GM15510 (cell line): ENCODE measurements around the gene GRIA3.

Experiments used
- POLR2A ChIP-seq: IDR thresholded peaks from 3 replicates; pipeline ENCODE4 v1.6.1; 2011; ENCODE audit warnings: borderline replicate concordance; ENCODE audit not compliant: insufficient read length; ENCODE audit errors: extremely low read depth

Gene GRIA3

DNA sequence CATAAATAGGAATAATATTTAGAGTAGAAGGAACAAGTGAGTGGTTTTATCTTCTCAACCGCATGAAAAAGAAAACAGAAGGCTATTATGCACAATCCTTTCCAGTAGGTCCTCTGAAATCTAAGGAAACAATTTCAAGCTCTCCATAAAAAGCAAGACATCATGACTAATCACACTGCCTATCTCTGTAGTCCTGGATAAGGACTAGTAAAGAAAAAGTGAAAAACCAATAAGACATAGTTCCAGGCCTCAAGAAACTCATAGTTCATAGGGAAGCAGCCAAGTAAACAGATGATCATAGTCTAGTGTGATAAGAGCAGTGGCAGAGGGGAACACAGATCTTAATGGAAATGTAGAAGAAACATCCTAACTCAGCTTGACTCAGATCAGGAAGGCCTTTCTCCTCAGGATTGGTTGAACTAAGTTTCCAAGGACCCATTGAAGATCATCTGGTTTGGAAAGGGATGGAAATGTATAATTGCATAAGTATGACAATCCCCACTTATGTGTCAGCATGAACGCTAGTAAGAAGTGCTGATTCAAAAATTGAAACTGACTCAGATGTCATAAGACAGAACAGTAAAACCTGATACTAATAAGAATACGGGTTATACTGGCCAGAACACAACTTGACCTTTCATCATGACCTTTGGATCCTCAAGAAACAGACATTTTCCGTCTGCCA is 155.3 kb downstream of the GRIA3 start:
- TF ChIP-seq POLR2A, result no peak

DNA sequence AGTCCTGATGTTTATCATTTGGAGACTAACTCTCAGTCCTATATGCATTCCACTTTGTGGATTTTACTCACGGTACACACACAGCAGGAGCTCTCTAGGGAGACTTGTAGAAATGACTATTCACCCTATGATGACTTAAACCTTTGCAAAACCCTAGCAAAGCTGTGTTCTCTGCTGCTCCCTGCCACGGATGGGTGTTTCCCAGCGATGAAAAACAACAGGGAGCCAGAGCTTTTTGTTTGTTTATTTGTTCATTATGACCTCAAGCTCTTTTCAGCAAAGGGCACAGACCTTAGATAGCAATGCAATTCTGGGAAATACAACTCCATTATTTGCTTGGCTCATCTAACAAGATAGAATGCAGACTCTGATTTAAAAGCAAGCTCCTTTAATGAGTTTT is 156.6 kb downstream of the GRIA3 start:
- TF ChIP-seq POLR2A, result no peak

DNA sequence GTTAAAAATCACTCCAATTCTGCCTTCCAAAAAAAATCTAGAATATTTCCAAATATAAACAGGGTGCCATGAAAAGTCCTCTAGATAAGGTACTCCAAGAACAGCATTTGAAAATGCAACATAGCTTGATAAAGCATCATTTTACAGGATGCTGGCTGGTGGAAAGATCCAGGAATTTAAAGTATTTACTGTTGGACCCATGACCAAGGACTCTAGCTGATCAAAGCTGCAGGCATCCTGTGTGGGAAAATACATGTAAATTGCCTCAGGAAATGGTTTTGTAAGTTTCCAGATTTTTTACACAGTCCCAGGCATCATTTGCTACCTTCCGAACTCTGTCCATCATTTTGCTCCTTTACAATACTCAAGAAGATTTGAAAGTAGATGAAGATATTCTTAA is 164.4 kb downstream of the GRIA3 start:
- no peak for TF ChIP-seq POLR2A

DNA sequence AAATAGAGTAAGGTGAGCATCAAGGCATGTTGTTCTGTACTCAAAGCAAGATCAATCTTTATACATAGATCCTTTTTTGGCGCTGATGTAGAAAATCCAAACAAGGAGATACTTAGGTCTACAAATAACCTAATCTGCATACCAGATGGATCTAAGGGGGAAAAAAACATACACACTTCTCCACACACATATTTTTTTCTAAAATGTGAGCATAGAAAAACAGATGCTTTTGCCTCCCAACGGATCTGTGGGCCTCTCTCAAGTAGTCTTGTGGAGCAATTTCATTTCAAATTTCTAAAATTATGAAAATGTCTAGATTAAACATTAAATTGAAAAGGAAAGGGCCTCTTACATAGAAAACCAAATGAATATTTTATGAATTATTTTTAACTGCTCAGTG is 166.1 kb downstream of the GRIA3 start:
- TF ChIP-seq POLR2A, result no peak

DNA sequence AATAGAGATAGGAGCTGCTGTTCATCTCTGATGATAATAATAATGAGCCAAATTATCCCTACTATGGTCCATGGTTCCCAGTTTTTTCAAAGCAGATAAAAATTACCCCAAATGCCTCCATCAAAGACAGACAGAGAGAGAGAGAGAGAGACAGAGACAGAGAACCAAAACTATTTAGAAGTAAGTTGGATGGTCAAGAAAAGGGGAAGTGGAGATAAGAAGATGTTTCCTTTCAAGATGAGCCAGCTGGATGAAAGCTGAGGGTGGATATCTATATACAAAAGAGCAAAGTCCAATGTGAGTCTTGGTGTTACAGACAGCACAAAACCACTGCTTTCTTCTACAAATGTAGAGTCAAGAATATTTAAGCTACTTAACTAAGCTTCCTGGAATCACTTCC is 173.9 kb downstream of the GRIA3 start:
- no peak for TF ChIP-seq POLR2A

DNA sequence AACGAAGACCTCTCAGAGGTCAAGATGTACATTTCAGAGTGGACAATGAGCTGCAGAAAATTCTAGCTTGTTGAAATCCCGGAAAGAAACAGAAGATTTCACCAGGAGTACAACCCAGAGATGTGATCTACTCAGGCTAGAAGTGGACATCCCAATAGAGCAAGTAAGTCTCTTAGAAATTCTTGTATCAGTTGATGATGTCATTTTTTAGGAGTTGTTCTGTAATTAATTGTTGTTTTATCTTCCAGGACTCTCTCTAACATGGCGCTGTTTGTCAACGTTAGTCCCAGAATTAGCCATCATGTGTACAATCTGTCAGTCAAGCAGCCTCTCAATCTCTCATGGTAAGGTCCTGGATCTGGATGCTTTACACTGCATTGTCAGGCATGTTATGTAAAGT is 174.4 kb downstream of the GRIA3 start:
- TF ChIP-seq POLR2A, result no peak

DNA sequence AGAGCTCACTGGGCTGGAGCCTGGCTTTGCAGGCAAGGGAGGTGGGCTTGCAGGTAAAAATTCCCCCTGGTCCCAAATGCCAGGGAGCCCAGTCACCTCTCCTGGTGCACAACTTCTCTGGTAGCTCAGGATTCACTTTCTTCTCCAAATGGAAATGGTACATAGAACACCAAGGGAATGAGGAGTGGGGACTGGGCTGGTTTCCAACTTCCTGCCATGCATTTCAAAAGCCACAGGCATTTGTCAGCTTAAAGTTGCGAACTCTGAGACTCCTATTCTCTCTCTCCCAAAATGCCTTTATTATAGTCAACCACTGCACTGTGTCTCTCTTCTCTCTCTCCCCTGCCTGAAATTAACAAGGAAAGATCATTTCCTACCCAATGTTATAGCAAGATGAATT is 177.3 kb downstream of the GRIA3 start:
- no peak for TF ChIP-seq POLR2A

DNA sequence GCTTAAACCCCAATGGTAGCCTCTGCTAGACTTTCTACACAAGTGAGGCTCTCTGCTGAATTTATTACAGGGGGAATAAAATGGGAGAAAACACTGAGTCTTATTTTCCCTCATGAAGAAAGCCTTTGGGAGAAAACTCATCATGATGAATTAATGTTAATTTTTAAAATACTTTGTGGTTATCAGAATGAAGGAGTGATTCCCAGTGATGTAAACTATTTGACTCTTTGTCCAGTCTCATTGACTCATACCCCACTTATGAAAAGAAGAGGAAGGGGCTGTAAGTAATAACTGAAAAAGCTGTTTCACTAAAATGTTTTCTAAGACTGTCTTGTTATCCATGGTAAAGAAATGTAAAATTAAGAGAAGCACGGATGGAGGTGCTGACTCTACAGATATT is 208.8 kb downstream of the GRIA3 start:
- no peak for TF ChIP-seq POLR2A

DNA sequence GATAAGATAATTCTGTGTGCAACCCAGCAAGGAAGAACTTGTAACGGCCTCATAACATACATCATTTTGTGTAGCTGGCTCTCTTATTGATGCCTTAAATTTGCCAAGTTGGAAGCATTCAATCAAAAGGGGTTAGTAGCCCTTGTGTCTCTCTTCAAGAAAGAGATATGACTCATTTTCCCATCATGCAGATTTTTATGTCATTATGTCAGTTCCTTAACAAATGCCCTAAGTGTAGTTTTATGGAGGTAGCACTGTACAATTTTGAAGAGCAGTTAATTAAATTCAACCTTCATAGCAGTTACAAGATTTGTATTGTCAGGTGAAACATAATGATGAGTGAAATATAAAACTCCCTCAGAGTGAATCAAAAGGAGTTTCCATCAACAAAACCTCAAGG is 215.6 kb downstream of the GRIA3 start:
- no peak for TF ChIP-seq POLR2A

DNA sequence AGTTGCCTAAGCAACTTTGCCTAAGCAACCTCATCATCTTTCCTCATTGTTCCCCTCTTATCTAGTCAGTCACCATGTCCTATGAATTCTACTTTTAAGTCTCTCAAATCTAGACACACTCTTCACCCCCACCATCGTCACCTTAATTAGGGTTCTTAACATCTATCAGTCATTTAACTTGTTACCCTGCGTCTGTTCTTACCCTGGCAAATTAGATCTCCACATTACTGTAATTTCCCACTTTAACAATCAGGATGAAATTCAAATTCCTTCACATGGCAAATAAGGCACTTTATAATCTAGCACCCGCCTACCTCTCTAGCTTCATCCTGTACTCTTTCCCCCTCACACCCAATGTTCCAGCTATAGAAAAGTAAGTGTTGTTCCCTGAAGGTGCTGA is 221.2 kb downstream of the GRIA3 start:
- no peak for TF ChIP-seq POLR2A

DNA sequence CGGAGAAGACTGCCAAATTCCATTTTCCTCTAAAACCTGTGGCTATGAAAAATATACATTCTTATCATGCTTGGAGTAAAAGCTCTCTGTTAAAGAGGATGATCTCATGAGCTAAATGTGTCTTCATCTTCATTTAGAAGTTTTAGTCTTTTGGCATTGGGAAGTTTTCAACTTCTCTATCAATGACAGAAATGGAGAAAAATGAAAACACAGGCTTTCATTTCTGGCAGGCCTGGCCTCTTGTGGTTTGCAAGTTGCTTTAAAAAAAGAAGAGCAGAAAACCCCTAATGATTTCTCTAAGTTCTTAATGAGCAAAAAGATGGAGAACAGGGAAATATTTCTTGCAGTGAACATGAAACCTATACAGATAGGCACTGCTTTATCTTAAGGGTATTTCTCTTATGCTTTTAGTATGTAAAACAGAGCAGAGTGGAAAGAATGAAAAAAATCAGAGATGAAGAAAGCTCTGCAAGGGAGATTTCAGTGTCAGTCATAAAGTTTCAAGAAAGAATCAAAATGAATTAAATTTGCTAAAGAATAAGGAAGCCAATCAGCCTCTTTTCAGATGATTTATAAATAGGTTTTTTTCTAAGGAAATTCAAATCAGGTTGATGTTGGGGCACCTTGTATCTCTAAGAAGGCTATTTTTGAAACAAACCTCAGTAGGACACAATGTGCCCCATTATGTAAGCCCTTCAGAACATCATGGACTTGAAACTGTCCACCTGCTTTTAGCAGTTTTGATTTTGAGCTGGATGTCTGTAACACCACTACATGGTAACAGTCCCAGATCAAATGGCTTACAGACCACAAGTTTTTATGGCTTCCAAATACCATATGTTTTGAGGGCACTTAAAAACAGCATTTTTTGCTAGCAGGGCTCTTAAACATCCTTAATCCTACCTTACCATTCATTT is 225.0 kb downstream of the GRIA3 start:
- TF ChIP-seq POLR2A, result no peak

DNA sequence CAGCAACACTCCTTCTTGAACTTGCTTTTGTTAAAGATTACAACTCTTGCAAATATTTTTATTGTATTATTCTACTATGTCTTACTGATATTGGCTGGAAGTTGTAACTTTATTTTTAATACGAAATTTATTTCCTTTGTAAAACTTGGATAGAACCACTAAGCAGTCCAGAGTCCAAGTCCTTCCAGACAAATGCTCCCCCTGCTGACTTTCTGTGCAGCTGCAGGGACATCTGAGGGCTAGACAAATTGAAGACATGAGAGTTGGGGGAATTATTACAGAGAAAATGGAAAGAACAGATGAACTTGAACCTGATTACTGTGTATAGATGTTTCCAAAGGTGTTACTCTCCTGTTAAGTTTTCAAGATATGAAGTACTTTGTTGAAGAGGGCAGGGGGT is 238.8 kb downstream of the GRIA3 start:
- TF ChIP-seq POLR2A, result no peak

DNA sequence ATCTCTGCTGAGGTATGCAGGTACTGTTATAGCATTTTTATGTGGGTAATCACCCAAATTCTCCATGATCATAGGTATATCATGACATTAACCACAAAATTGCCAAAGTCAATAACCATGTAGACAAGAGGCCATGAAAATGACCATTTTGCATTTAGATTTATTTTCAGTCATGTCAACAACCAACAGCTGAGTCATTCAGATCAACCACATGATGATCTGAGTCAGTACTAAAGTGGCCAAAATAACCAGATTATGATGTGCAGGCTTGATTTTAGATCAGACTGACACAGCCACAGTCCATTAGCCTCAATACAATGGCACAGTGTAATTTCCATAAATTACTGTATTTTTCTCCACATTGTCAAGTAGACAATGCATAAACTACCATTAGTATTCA is 240.5 kb downstream of the GRIA3 start:
- TF ChIP-seq POLR2A, result no peak

DNA sequence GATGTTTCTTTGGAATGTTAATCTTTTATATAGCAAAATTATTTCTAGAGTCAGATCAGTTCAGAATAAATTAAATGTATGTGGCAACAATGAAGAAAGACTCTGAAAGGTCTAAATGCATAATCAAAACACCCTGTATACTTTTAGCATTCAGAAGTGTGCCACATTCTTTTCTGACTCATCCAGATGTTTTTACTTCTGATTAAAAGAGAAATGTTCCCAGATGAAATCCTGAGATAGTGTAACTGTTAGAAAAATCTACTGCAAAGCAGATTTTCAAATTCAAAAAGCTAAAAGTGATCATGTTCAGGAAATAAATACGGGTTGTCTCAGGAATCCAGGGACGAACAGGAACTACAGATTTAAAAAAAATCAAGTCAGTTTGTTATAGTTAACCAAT is 241.4 kb downstream of the GRIA3 start:
- TF ChIP-seq POLR2A, result no peak

DNA sequence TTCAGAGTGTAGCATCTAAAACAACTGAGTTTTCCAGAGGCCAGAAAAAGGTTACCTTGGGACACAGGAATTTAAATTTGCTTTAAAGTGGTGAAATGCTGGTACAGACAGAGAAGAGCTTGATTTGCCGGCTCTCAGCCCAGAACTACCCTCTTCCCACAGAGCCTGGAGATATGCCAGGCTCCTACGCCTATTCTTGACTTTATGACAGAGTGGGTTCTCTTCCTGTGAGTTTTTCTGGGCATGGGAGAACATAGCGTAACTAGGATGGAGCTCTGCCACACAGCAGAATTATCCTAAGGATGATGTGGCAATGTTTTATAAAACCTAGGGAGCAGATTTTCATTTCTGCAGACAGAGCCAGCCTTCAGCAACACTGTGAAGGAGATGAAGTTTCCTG is 241.8 kb downstream of the GRIA3 start:
- TF ChIP-seq POLR2A, result no peak
